GM23338 (cell line): ENCODE data around the gene CD6. TPM values are rescaled to one million over a fixed set of nuclear protein-coding genes. Genes with fewer than 3 reads are reported as not detected.

ENCODE experiments used
- ATAC-seq: fragments of 200-7000 bp; cut with Tn5 transposase; 3 replicates; pipeline ENCODE4 v1.9.1; 2020
- DNase-seq: peaks from one replicate; pipeline ENCODE4 v3.0.0-alpha.2; 2015; ENCODE audit warnings: low spot score
- H2AFZ ChIP-seq: fragments of 200-600 bp; sonication (generic); 2 replicates; pipeline ENCODE4 v1.8.0; 2016; ENCODE audit warnings: antibody characterized with exemption, mild to moderate bottlenecking, moderate library complexity
- H3F3A ChIP-seq: fragments of 200-600 bp; sonication (generic); replicated peaks from 2 replicates; pipeline ENCODE4 v1.8.0; 2017; ENCODE audit warnings: antibody characterized with exemption, mixed run types, low read depth
- H3K27ac ChIP-seq: fragments of 200-600 bp; sonication (generic); 2 replicates; pipeline ENCODE4 v1.6.1; 2016; ENCODE audit warnings: low read depth
- H3K27me3 ChIP-seq: fragments of 200-600 bp; sonication (generic); 2 replicates; pipeline ENCODE4 v1.8.0; 2016; ENCODE audit warnings: mild to moderate bottlenecking, mixed run types, moderate library complexity; ENCODE audit not compliant: insufficient read depth
- H3K36me3 ChIP-seq: fragments of 200-600 bp; sonication (generic); 2 replicates; pipeline ENCODE4 v1.8.0; 2016; ENCODE audit warnings: mild to moderate bottlenecking; ENCODE audit not compliant: insufficient read depth
- H3K4me1 ChIP-seq: fragments of 200-600 bp; sonication (generic); 2 replicates; pipeline ENCODE4 v1.8.0; 2016; ENCODE audit warnings: mild to moderate bottlenecking, moderate library complexity; ENCODE audit not compliant: insufficient read depth
- H3K4me2 ChIP-seq: fragments of 200-600 bp; sonication (generic); 2 replicates; pipeline ENCODE4 v1.7.1; 2017; ENCODE audit warnings: mixed run types
- H3K4me3 ChIP-seq: fragments of 200-600 bp; sonication (generic); 2 replicates; pipeline ENCODE4 v1.6.1; 2016; ENCODE audit warnings: mixed run types
- H3K79me2 ChIP-seq: fragments of 200-600 bp; sonication (generic); replicated peaks from 2 replicates; pipeline ENCODE4 v1.8.0; 2017; ENCODE audit warnings: mild to moderate bottlenecking; ENCODE audit not compliant: insufficient read depth
- H3K9me2 ChIP-seq: fragments of 200-600 bp; sonication (generic); 2 replicates; pipeline ENCODE4 v1.8.0; 2017; ENCODE audit not compliant: insufficient read depth
- H4K20me1 ChIP-seq: fragments of 200-600 bp; sonication (generic); replicated peaks from 2 replicates; pipeline ENCODE4 v1.8.0; 2017; ENCODE audit warnings: mild to moderate bottlenecking; ENCODE audit not compliant: insufficient read depth
- H3K27ac Mint-ChIP-seq: 2 replicates; pipeline ENCODE4 v1.8.0; 2020; ENCODE audit warnings: inconsistent platforms, mild to moderate bottlenecking, moderate library complexity, mixed read lengths
- H3K27me3 Mint-ChIP-seq: 3 replicates; pipeline ENCODE4 v1.8.0; 2022; ENCODE audit warnings: low read depth, mild to moderate bottlenecking, moderate library complexity, mixed read lengths, inconsistent platforms; ENCODE audit not compliant: insufficient read depth, poor library complexity
- H3K36me3 Mint-ChIP-seq: 3 replicates; pipeline ENCODE4 v1.8.0; 2021; ENCODE audit warnings: low read depth, mild to moderate bottlenecking, inconsistent platforms, moderate library complexity, mixed read lengths
- H3K4me1 Mint-ChIP-seq: 3 replicates; pipeline ENCODE4 v1.8.0; 2020; ENCODE audit warnings: mild to moderate bottlenecking, inconsistent platforms, mixed read lengths
- H3K4me3 Mint-ChIP-seq: 3 replicates; pipeline ENCODE4 v1.8.0; 2021; ENCODE audit warnings: moderate library complexity, mild to moderate bottlenecking, inconsistent platforms, mixed read lengths
- H3K9me3 Mint-ChIP-seq: 3 replicates; pipeline ENCODE4 v1.8.0; 2020; ENCODE audit warnings: moderate library complexity, mild to moderate bottlenecking, inconsistent platforms, mixed read lengths
- CREB1 ChIP-seq: fragments of 250-450 bp; sonication (Bioruptor Pico); IDR thresholded peaks from 2 replicates; pipeline ENCODE4 v1.5.0; 2020; ENCODE audit warnings: low read depth, mild to moderate bottlenecking, moderate library complexity
- EZH2 ChIP-seq: fragments of 200-600 bp; sonication (generic); IDR thresholded peaks from one replicate; pipeline ENCODE4 v1.8.0; 2017; ENCODE audit warnings: antibody characterized with exemption, mild to moderate bottlenecking, low read depth; ENCODE audit not compliant: unreplicated experiment
- EZH2phosphoT487 ChIP-seq: fragments of 200-600 bp; sonication (generic); IDR thresholded peaks from one replicate; pipeline ENCODE4 v1.8.1; 2018; ENCODE audit warnings: antibody characterized with exemption; ENCODE audit not compliant: unreplicated experiment
- JUNB ChIP-seq: IDR thresholded peaks from one replicate; pipeline ENCODE4 v1.6.1; 2016; ENCODE audit warnings: antibody characterized with exemption; ENCODE audit not compliant: unreplicated experiment
- POLR2AphosphoS5 ChIP-seq: IDR thresholded peaks from 2 replicates; pipeline ENCODE4 v1.6.1; 2016; ENCODE audit warnings: antibody characterized with exemption, low read depth
- STAT1 ChIP-seq: IDR thresholded peaks from one replicate; pipeline ENCODE4 v1.6.1; 2016; ENCODE audit warnings: antibody characterized with exemption; ENCODE audit not compliant: unreplicated experiment
- ZNF114 ChIP-seq: fragments of 250-450 bp; sonication (Bioruptor Pico); IDR thresholded peaks from 2 replicates; pipeline ENCODE4 v1.5.0; 2020; ENCODE audit warnings: mild to moderate bottlenecking, moderate library complexity
- ZNF331 ChIP-seq: fragments of 250-450 bp; sonication (Bioruptor Pico); IDR thresholded peaks from 2 replicates; pipeline ENCODE4 v1.5.0; 2020; ENCODE audit warnings: low read depth, mild to moderate bottlenecking, moderate library complexity
- polyA plus RNA-seq: library from polyadenylated mRNA; unstranded; fragments of >200 nt; fragmentation: Nextera tagmentation; extraction: Ambion mirVana; gene quantifications from 2 replicates; pipeline ENCODE4 v1.2.1, GENCODE V29; 2016
- total RNA-seq: library from RNA; depleted of rRNA; stranded (reverse); fragments of >200 nt; shearing (Covaris generic); gene quantifications from 2 replicates; pipeline ENCODE4 v1.2.3, GENCODE V29; 2014
- TF ChIP-seq, protein P1 (sequence below): IDR thresholded peaks from one replicate; pipeline ENCODE4 v1.6.1; 2018; ENCODE audit warnings: antibody characterized with exemption; ENCODE audit not compliant: unreplicated experiment
- TF ChIP-seq, protein P2 (sequence below): IDR thresholded peaks from 2 replicates; pipeline ENCODE4 v1.6.1; 2016; ENCODE audit warnings: antibody characterized with exemption
- TF ChIP-seq, protein P3 (sequence below): fragments of 250-450 bp; sonication (Bioruptor Pico); IDR thresholded peaks from 2 replicates; pipeline ENCODE4 v1.5.0; 2020; ENCODE audit warnings: mild to moderate bottlenecking, moderate library complexity

The CD6 gene
- total and polyA plus RNA-seq, 2 experiments from 2014 or later = 0.49 TPM; not detected in 1

DNA sequence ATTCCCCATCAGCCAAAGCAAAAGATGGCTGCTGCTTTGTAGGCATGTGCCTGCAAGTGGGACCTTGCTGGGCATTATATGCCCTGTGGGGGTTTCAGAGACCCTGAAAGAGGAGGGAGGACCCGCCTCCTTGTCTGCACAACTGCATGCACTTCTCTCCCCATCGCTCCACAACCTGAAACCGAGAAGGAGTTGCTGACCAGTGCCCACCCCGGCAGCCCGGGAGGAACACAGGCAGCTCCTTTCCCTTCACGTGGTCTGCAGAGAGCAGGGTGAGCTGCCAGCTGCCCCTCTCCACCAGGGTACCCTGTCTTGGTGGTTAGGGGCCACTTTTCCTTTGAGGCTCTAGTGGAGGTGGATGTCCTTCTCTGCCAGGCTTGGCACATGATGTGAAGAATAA, 48.6 kb upstream of the CD6 start:
- Mint-ChIP-seq H3K4me1 (peaks cover 29% of the 10 kb centered on the region), H3K27me3 (peaks cover 15% of the 10 kb centered on the region), H3K9me3 (no peaks in the 10 kb centered on the region; the same call in 2 of the 3 replicates), H3K4me3 (no peak overlapping the region), H3K36me3 (peaks cover 45% of the 10 kb centered on the region), H3K27ac (no peak overlapping the region)
- H2AFZ ChIP-seq = no peak overlapping the region
- no peaks in the 10 kb centered on the region for H3F3A ChIP-seq
- H3K36me3 ChIP-seq = no peaks in the 10 kb centered on the region
- peaks cover 17% of the 10 kb centered on the region; the same call in 1 of the 2 replicates for H3K79me2 ChIP-seq
- H3K4me1 ChIP-seq = peaks cover 11% of the 10 kb centered on the region
- H3K27me3 ChIP-seq = peaks cover 10% of the 10 kb centered on the region; the same call in 1 of the 2 replicates
- no peak for DNase-seq
- no peak overlapping the region for H3K4me3 ChIP-seq
- H3K9me2 ChIP-seq = no peaks in the 10 kb centered on the region
- H3K27ac ChIP-seq = no peak overlapping the region
- H3K4me2 ChIP-seq = no peak overlapping the region
- ATAC-seq = no peak
- no peak for TF ChIP-seq POLR2AphosphoS5
- H4K20me1 ChIP-seq = peaks cover 10% of the 10 kb centered on the region; the same call in 1 of the 2 replicates

DNA sequence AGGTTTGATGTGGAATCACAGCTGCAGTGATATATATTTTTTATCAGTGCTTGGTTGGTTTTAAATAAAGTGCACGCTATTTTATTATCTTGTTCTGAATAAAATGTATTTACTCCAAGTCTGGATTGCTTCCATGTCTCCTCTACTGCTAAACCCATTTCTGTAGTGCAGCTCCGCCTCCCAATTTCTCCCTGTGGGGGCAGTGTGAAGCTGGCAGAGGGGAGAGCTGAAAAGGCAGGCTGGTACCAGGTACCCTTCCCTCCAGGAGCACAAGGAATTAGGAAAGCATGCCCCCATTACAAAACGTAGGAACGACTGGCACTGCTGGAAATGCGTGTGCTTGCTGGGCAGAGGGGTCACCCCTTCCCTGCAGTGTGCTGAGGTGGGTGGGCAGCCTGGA, 48.2 kb upstream of the CD6 start:
- Histone ChIP-seq H2AFZ (no peak overlapping the region), H3F3A (no peaks in the 10 kb centered on the region), H4K20me1 (peaks cover 10% of the 10 kb centered on the region; the same call in 1 of the 2 replicates), H3K79me2 (peaks cover 13% of the 10 kb centered on the region; the same call in 1 of the 2 replicates), H3K9me2 (no peaks in the 10 kb centered on the region), H3K27me3 (peaks cover 10% of the 10 kb centered on the region; the same call in 1 of the 2 replicates), H3K27ac (no peak overlapping the region), H3K36me3 (no peaks in the 10 kb centered on the region), H3K4me1 (peaks cover 7% of the 10 kb centered on the region), H3K4me3 (peak overlapping the region; percentile 91; the same call in 1 of the 2 replicates), H3K4me2 (peak overlapping the region; percentile 90; the same call in 1 of the 2 replicates)
- Mint-ChIP-seq H3K9me3 (no peaks in the 10 kb centered on the region; the same call in 2 of the 3 replicates), H3K4me3 (peak overlapping the region; percentile 53; the same call in 2 of the 3 replicates), H3K36me3 (peaks cover 50% of the 10 kb centered on the region), H3K27ac (no peak overlapping the region), H3K4me1 (peaks cover 25% of the 10 kb centered on the region), H3K27me3 (peaks cover 15% of the 10 kb centered on the region)
- ATAC-seq (no peak), DNase-seq (no peak)
- TF ChIP-seq, protein P1, sequence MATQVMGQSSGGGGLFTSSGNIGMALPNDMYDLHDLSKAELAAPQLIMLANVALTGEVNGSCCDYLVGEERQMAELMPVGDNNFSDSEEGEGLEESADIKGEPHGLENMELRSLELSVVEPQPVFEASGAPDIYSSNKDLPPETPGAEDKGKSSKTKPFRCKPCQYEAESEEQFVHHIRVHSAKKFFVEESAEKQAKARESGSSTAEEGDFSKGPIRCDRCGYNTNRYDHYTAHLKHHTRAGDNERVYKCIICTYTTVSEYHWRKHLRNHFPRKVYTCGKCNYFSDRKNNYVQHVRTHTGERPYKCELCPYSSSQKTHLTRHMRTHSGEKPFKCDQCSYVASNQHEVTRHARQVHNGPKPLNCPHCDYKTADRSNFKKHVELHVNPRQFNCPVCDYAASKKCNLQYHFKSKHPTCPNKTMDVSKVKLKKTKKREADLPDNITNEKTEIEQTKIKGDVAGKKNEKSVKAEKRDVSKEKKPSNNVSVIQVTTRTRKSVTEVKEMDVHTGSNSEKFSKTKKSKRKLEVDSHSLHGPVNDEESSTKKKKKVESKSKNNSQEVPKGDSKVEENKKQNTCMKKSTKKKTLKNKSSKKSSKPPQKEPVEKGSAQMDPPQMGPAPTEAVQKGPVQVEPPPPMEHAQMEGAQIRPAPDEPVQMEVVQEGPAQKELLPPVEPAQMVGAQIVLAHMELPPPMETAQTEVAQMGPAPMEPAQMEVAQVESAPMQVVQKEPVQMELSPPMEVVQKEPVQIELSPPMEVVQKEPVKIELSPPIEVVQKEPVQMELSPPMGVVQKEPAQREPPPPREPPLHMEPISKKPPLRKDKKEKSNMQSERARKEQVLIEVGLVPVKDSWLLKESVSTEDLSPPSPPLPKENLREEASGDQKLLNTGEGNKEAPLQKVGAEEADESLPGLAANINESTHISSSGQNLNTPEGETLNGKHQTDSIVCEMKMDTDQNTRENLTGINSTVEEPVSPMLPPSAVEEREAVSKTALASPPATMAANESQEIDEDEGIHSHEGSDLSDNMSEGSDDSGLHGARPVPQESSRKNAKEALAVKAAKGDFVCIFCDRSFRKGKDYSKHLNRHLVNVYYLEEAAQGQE = no peak
- no peak for TF ChIP-seq CREB1 (CRISPR knock-in tag)
- TF ChIP-seq, protein P2, sequence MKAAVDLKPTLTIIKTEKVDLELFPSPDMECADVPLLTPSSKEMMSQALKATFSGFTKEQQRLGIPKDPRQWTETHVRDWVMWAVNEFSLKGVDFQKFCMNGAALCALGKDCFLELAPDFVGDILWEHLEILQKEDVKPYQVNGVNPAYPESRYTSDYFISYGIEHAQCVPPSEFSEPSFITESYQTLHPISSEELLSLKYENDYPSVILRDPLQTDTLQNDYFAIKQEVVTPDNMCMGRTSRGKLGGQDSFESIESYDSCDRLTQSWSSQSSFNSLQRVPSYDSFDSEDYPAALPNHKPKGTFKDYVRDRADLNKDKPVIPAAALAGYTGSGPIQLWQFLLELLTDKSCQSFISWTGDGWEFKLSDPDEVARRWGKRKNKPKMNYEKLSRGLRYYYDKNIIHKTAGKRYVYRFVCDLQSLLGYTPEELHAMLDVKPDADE = no peak
- TF ChIP-seq EZH2phosphoT487 = no peak
- TF ChIP-seq EZH2 = no peak
- TF ChIP-seq POLR2AphosphoS5 = no peak
- TF ChIP-seq, protein P3, sequence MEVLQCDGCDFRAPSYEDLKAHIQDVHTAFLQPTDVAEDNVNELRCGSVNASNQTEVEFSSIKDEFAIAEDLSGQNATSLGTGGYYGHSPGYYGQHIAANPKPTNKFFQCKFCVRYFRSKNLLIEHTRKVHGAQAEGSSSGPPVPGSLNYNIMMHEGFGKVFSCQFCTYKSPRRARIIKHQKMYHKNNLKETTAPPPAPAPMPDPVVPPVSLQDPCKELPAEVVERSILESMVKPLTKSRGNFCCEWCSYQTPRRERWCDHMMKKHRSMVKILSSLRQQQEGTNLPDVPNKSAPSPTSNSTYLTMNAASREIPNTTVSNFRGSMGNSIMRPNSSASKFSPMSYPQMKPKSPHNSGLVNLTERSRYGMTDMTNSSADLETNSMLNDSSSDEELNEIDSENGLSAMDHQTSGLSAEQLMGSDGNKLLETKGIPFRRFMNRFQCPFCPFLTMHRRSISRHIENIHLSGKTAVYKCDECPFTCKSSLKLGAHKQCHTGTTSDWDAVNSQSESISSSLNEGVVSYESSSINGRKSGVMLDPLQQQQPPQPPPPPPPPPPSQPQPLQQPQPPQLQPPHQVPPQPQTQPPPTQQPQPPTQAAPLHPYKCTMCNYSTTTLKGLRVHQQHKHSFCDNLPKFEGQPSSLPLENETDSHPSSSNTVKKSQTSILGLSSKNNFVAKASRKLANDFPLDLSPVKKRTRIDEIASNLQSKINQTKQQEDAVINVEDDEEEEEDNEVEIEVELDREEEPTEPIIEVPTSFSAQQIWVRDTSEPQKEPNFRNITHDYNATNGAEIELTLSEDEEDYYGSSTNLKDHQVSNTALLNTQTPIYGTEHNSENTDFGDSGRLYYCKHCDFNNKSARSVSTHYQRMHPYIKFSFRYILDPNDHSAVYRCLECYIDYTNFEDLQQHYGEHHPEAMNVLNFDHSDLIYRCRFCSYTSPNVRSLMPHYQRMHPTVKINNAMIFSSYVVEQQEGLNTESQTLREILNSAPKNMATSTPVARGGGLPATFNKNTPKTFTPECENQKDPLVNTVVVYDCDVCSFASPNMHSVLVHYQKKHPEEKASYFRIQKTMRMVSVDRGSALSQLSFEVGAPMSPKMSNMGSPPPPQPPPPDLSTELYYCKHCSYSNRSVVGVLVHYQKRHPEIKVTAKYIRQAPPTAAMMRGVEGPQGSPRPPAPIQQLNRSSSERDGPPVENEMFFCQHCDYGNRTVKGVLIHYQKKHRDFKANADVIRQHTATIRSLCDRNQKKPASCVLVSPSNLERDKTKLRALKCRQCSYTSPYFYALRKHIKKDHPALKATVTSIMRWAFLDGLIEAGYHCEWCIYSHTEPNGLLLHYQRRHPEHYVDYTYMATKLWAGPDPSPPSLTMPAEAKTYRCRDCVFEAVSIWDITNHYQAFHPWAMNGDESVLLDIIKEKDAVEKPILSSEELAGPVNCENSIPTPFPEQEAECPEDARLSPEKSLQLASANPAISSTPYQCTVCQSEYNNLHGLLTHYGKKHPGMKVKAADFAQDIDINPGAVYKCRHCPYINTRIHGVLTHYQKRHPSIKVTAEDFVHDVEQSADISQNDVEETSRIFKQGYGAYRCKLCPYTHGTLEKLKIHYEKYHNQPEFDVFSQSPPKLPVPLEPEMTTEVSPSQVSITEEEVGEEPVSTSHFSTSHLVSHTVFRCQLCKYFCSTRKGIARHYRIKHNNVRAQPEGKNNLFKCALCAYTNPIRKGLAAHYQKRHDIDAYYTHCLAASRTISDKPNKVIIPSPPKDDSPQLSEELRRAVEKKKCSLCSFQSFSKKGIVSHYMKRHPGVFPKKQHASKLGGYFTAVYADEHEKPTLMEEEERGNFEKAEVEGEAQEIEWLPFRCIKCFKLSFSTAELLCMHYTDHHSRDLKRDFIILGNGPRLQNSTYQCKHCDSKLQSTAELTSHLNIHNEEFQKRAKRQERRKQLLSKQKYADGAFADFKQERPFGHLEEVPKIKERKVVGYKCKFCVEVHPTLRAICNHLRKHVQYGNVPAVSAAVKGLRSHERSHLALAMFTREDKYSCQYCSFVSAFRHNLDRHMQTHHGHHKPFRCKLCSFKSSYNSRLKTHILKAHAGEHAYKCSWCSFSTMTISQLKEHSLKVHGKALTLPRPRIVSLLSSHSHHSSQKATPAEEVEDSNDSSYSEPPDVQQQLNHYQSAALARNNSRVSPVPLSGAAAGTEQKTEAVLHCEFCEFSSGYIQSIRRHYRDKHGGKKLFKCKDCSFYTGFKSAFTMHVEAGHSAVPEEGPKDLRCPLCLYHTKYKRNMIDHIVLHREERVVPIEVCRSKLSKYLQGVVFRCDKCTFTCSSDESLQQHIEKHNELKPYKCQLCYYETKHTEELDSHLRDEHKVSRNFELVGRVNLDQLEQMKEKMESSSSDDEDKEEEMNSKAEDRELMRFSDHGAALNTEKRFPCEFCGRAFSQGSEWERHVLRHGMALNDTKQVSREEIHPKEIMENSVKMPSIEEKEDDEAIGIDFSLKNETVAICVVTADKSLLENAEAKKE (CRISPR knock-in tag) = no peak
- no peak for TF ChIP-seq JUNB
- TF ChIP-seq STAT1 = no peak
- TF ChIP-seq ZNF114 (CRISPR knock-in tag) = no peak
- no peak for TF ChIP-seq ZNF331 (CRISPR knock-in tag)
